Neutrophil (primary cell): ENCODE data around the gene SYTL3.

Experiments used
- H3K27ac ChIP-seq: fragments of 200-600 bp; sonication (generic); 2 replicates; pipeline ENCODE4 v1.5.1; 2016; ENCODE audit warnings: mild to moderate bottlenecking, moderate library complexity
- H3K27me3 ChIP-seq: fragments of 200-600 bp; sonication (generic); 2 replicates; pipeline ENCODE4 v1.6.0; 2016; ENCODE audit warnings: mild to moderate bottlenecking
- H3K36me3 ChIP-seq: fragments of 200-600 bp; sonication (generic); 2 replicates; pipeline ENCODE4 v1.5.1; 2017
- H3K4me1 ChIP-seq, 2 experiments: fragments of 200-600 bp in 1 of 2; sonication (generic) in 1 of 2; 1 replicate in 1 of 2; 2 replicates in 1 of 2; pipeline versions ENCODE4 v1.5.1 to v1.6.1; 2013 to 2016; ENCODE audit warnings: low read depth in 1 of 2, low read length in 1 of 2, mild to moderate bottlenecking in 1 of 2, moderate library complexity in 1 of 2; ENCODE audit not compliant: control insufficient read depth in 1 of 2, insufficient read depth in 1 of 2
- H3K4me3 ChIP-seq, 2 experiments: fragments of 200-600 bp in 1 of 2; sonication (generic) in 1 of 2; 1 replicate in 1 of 2; 2 replicates in 1 of 2; pipeline ENCODE4 v1.5.1; 2013 to 2016; ENCODE audit warnings: low read depth in 1 of 2, low read length in 1 of 2, mild to moderate bottlenecking in 1 of 2, moderate library complexity in 1 of 2
- H3K9me3 ChIP-seq: fragments of 200-600 bp; sonication (generic); 2 replicates; pipeline ENCODE4 v1.5.1; 2016
- CTCF ChIP-seq: fragments of 200-600 bp; sonication (generic); IDR thresholded peaks from 2 replicates; pipeline ENCODE4 v1.5.1; 2016; ENCODE audit warnings: antibody characterized with exemption

Gene SYTL3

GRCh38 chr6:158797331-158798310 is 147.8 kb downstream of the SYTL3 start:
- no peak overlapping the region for H3K4me3 ChIP-seq
- peaks cover 5% of the 10 kb centered on the region for H3K36me3 ChIP-seq
- no peaks in the 10 kb centered on the region for H3K27me3 ChIP-seq
- H3K9me3 ChIP-seq: no peaks in the 10 kb centered on the region
- no peak for TF ChIP-seq CTCF
- H3K4me1 ChIP-seq: no peaks in the 10 kb centered on the region
- no peak overlapping the region for H3K27ac ChIP-seq

DNA sequence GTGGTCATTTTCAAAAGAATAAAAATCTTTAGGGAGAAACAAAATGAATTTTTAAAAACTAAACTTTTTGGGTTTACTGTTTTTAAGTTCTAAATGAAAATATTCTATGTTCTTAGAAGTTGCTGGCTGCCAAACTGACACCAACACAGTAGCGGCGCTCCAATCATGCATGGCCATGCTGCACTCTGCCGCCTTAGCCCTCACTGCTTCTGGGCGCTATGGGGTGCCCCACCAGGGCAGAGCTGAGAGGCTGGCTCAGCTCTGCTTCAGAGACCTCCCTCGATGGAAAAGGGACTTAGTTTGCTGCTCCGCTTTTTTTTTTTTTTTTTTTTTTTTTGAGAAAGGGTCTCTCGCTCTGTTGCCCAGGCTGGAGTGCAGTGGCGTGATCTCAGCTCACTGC is 148.5 kb downstream of the SYTL3 start:
- H3K4me3 ChIP-seq: no peak overlapping the region
- no peak overlapping the region for H3K27ac ChIP-seq
- TF ChIP-seq CTCF: no peak
- no peaks in the 10 kb centered on the region for H3K9me3 ChIP-seq
- H3K36me3 ChIP-seq: peaks cover 5% of the 10 kb centered on the region
- peaks cover 0 to 4% of the 10 kb centered on the region in 2 experiments for H3K4me1 ChIP-seq
- H3K27me3 ChIP-seq: no peaks in the 10 kb centered on the region

GRCh38 chr6:158799051-158799792 is 149.4 kb downstream of the SYTL3 start:
- H3K4me3 ChIP-seq: no peak overlapping the region
- H3K4me1 ChIP-seq: peaks cover 7 to 11% of the 10 kb centered on the region in 2 experiments
- no peak for TF ChIP-seq CTCF
- no peaks in the 10 kb centered on the region for H3K9me3 ChIP-seq
- no peak overlapping the region for H3K27ac ChIP-seq
- H3K36me3 ChIP-seq: peaks cover 5% of the 10 kb centered on the region
- no peaks in the 10 kb centered on the region for H3K27me3 ChIP-seq

DNA sequence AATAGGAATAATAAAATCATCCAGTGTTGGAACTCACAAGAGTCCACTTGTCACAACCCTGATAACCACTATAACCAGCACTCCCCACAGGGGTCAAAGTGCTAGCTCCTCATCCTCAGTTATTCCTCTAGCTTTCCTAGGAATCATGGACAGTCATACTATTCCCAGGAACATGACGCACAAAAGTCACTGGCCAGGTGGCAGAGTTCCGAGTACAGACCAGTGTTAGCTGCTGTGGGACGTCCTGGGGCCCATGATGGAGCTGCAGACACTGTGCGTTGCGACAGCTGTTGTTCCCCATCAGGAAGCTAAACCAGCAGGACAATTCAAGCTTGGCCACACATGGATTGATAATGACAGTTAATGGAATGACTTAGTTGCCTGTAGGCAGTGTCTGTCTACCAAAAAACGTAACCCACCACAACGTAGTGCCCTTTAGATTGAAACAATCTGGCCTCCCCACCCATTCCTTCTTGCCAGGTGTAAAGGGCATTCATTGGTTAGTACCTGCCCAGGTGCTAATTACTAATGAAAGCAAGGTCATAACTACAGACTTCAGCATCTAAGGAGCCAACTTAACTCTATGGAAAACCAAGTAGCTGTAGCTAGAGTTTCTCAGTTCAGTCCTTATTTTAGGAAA is 151.9 kb downstream of the SYTL3 start:
- H3K36me3 ChIP-seq: peaks cover 5% of the 10 kb centered on the region
- peaks cover 7 to 13% of the 10 kb centered on the region in 2 experiments for H3K4me1 ChIP-seq

More for the DNA sequence above, 151.9 kb downstream of the SYTL3 start:
- Histone ChIP-seq H3K27me3 (no peaks in the 10 kb centered on the region), H3K4me3 (no peak overlapping the region), H3K27ac (no peak overlapping the region), H3K9me3 (no peaks in the 10 kb centered on the region)
- TF ChIP-seq CTCF: no peak
